HG02885 (cell line): ENCODE results near the gene ACACA.

Experiments used
- ATAC-seq: cut with Tn5 transposase; IDR thresholded peaks from one replicate; pipeline ENCODE4 v1.9.1; 2021; ENCODE audit warnings: mild to moderate bottlenecking; ENCODE audit not compliant: unreplicated experiment, poor library complexity

ACACA gene

GRCh38 chr17:37246085-37246484 lies 160.6 kb downstream of the ACACA start:
- no peak for ATAC-seq

DNA sequence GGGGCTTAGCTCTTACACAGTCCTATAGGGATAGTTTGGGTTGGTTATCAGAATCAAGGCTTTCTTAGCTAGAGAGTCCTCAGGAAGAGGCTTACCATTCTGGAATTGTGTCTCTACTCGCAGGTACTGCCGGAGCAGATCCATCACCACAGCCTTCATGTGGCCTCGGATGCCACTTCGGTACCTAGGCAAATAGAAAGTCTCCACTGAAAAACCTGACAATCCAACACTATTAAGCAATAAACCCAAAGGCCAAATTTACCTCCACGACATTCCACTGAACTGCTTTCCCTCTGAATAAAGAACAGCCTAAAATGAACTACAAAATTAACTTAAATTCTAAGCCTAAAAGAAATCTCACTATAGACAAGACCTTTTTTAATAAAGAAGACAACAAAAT lies 166.3 kb downstream of the ACACA start:
- no peak for ATAC-seq

DNA sequence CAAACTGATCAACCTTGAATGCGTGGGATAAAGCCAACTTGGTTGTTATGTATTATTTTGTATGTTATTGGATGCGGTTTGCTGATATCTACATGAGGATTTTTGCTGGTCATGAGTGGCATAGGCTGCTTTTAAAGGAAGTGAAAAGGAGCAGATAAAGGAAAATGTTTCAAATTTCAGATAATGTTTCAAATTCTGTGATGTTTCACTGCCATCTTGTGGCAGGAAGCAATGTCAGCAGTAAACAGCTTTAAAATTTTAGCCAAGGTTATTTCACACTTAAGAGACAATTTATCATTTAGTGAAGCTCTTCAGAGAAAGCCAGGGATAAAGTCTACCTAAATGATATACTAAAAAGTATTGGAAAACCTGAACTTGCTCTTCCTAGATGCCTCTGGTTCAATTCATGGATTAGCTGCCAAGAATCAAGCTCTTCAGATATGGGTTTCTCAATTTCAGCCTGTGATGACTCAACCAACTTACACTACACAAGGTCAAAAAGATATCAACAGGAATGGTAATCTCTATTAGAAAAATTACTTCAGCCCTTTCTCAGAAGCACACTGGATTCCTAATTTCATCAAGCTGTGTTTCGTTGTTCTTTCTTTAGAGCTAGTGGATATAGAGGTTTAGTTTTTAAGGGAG lies 166.8 kb downstream of the ACACA start:
- no peak for ATAC-seq

GRCh38 chr17:37234106-37234505 lies 172.5 kb downstream of the ACACA start:
- ATAC-seq: no peak

DNA sequence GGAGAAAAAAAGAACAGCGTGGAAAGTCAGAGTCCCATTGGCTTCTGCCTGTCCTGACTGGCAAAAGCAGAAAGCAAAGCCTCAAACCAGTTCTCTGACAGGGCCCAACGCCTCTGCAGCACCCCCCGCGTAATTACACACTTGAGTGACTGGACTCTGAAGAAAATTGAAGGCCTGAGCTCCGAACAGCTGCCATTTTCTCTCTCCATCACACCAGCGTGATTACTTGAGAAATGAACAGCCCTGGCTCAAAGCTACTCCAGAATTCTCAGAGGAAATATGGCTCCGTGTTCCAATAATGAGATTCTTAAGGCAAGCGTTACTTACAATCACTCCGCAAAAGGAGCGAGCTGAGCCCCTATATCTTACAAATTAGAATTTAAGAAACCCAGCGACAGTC lies 173.6 kb downstream of the ACACA start:
- no peak for ATAC-seq

- ATAC-seq: no peak
Measured at GRCh38 chr17:37231887-37232286, 174.7 kb downstream of the ACACA start.

- no peak for ATAC-seq
Measured at GRCh38 chr17:37230633-37231032, 176.0 kb downstream of the ACACA start.

DNA sequence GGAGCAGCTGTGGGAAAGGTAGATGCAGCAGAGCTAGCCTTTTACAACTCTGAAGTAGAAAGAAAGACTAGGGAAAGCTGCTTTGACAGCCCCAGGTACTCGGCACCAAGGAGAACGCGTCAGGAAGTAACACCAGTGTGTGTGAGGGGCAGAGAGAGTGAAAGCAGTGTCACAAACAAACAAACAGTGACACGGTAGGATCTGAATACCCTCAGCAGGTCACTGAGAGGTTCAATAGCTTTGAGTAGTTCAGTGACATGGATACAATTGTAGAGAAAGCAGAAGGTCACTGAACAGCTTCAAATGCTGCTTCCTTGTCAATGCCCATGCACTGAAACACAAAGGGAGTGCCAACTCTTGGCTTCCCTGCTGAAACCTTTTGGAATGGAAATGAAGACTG lies 181.2 kb downstream of the ACACA start:
- no peak for ATAC-seq

DNA sequence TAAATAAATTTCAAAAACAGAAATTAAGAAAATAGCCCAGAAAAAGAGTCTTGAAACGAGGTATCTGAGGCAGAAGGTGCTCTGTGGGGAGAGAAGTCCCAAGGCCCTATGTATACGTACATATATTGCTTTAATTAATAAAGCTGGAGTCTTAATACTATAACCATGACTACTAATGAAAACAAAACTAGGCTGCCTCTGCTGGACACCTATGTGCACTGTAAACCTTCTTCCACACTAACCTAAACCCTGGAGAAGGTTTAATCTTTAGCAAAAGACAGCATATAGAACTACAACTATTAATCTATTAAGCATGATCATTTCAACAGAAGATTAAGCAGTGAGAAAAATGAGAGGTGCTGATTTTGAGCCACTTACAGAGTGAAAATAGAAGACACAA lies 184.8 kb downstream of the ACACA start:
- no peak for ATAC-seq

DNA sequence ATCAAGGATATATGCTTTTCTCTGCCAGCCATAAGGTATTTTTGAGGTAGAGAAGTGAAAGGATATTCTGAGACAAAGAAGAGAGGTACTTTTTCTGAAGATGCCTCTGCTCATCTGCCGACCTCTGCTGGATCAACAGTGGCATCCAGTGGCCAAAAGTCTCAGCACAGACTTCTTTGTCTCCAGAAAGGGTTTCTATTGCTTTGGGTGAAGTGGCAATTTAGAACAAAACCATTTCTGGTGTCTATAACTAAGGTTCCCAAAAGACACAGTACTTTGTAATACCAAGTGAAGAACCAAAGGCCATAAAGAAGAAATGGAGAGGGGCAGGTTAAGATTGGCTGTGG lies 186.1 kb downstream of the ACACA start:
- ATAC-seq: no peak

DNA sequence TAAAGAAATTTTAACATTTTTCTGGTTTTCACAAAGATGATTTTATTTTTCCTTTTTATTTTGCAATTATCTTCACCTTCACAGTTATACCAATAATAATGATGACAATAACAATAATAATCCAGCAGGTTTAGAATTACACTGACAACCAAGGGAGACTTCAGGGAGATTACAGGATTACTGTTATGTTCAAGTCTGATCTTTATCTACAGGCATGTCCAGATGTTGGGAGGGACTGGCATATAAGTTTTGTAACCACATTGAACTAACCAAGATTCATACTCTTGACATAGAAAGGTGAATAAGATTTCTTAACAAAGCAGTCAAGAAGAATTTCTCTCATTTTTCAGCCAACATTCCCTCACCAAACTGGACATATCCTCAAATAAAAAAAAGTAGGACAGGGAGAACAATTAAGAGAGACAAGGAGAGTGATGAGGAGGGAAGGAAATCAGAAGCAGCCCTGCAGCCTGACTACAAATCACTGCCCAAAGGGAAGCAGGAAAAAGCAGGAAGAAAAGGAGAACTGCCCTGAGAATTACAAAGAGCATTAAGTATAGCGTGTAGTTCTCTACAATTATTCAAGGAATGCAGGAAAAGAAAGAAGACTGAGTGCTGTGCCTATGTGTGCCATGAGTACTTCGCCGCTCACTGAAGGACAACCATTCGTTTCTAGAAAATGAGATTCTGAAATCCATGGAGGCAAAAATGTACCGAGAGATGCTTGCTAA lies 186.6 kb downstream of the ACACA start:
- no peak for ATAC-seq

GRCh38 chr17:37218849-37219248 lies 187.8 kb downstream of the ACACA start:
- ATAC-seq: no peak

DNA sequence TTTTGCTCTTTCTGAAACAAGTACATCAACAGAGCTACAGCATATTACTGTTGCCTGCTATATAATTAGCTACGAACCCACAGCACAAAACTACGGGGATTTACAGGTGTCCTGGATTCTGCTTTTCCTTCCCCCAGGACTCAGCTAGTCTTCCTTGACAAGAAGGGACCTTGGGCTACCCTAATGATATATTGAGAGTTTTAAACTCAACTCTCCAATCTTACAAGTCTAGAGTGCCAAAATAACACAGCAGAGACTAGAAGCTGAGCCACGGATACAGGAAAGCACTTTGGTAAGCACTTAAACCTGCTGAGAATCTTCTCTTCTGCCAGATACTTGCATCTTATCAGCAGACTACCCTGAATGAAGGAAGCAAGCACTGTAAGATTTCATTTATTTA lies 192.2 kb downstream of the ACACA start:
- no peak for ATAC-seq

DNA sequence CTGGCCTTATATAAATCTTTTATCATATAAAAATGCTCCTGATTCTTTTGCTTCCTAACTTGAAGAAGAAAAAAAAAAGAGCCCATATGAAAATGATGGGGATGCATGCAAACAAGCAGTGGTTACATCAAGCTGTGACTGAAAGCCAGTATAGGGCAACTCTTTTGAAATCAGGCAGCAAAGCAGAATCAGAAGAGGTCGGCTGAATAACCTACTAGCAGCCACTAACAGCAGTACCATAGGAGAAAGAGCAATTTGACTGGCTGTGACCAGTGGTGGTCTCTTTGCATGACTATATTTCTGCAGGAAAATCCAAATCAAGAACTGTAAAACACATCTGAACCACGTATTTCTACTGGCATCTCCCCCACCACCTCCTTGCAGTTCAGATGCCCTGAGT lies 192.7 kb downstream of the ACACA start:
- no peak for ATAC-seq

DNA sequence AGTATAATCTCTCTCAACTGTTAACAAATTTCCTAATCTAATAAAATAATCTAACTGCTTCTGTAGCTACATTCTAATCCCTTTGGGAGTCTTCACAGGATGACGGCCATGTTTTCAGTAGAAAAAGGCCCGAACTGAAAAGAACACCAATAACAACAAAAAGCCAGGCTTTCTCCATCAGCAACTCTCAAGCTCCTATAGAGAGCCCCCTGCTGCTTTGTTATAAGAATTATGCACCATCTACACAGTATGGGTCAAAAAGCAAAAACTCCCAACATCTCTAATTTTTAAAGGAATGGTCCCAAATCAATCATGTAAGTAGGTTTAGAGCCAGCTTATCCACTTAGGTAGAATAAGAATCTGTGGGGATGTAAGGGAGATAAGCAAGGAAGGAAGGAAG lies 194.5 kb downstream of the ACACA start:
- no peak for ATAC-seq

GRCh38 chr17:37211136-37211535 lies 195.5 kb downstream of the ACACA start:
- no peak for ATAC-seq

DNA sequence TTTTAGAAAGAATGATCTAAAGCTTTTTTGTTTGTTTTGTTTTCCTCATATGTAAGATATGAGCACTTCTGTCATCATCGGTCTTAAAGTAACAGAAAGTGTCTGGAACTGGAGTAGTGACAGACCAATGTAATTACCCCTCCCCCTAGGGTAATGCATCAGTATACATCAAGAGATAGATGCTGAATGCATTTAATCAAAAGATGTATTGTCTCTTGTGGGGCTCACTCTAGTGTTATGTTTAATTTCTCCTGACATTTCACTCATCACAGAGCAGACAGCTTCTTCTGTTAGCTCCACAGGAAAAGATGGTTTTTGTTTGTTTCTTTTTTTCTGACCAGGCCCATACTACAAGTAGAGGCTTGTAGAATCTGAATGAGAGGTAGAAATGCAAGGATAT lies 199.5 kb downstream of the ACACA start:
- no peak for ATAC-seq

DNA sequence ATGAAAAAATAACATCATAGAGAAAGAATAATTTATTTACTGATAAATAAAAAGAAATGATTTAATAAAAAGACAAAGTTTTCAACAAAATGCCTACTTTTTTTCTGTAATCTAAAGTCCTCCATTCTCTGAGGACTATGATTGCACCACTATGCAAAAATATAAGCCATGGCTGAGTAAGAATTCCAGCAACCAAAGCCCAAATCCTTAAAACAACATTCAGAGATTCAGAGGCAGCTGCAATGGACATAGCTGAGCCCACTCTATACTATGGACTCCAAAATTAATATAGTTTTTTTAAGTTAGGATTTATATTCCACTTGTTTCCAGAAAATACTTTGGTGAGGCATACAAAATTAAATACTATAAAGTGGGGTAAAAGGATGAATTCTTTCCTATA lies 200.3 kb downstream of the ACACA start:
- no peak for ATAC-seq

DNA sequence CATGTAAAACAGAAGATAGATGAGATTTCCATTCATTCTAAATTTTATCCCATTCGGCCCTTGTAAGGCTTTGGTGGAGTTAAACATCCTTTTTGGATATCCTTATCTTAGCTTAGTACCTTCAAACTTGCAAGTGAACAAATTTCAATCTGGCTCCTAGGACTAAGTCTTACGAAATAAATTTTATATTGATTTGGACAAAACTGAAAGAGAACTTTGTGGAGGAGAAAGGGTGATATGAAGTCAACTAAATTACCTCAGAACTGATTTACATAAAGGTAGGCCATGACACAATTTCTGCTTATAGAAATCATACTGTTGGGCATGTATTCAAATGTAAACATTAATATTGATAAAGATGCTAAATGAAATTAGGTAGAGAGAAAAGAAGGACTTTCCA lies 206.1 kb downstream of the ACACA start:
- ATAC-seq: no peak

GRCh38 chr17:37197336-37197735 lies 209.3 kb downstream of the ACACA start:
- ATAC-seq: no peak

- no peak for ATAC-seq
Measured at GRCh38 chr17:37194208-37194607, 212.4 kb downstream of the ACACA start.

DNA sequence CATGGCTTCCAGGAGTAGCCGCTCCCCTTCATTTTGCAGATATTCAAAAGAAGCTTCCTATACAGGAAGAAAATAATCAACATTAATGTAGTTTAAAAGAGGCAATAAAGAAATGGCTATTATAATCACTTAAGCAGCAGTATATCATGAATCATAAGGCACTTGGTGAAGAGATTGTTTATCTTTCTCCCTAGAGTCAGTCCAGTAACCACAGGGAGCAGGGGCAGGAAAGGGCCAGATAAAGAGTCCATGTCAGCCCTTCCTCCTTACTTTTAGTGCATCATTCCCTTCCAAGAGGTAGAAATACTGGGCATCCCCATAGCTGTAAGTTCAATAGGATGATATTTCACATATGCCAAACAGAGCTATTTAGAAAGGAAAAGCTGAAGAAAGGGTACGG lies 215.4 kb downstream of the ACACA start:
- ATAC-seq: no peak
